H1 (cell line): Measurements from ENCODE around the gene CYP26A1. TPM values are rescaled to one million over a fixed set of nuclear protein-coding genes. Genes with fewer than 3 reads are reported as not detected.

Source experiments
- CTCF ChIA-PET: fragments of 300-600 bp; sonication (Branson Sonifier 250); formaldehyde crosslinking; loops from one replicate; lab custom pipeline; 2021; ENCODE audit not compliant: partially characterized antibody; lab: Charles Lee
- POLR2A ChIA-PET: fragments of 300-600 bp; sonication (Branson Sonifier 250); formaldehyde crosslinking; loops from one replicate; lab custom pipeline; 2021; ENCODE audit warnings: inconsistent platforms; ENCODE audit not compliant: partially characterized antibody; lab: Charles Lee
- DNase-seq, 2 experiments: peaks; one replicate each; pipeline versions ENCODE4 v3.0.0 to v3.0.0-alpha.2; 2010 to 2022; ENCODE audit warnings: low spot score in 2 of 2, low read depth in 1 of 2, mixed read lengths in 1 of 2
- FAIRE-seq: peaks from 2 replicates; lab custom pipeline; 2011; peaks lifted over from hg19 to GRCh38; lab: Jason Lieb, UNC
- H2AFZ ChIP-seq: 2 replicates; pipeline ENCODE4 v1.8.1; 2012; ENCODE audit warnings: low read length, inconsistent platforms
- H2AK5ac ChIP-seq: 2 replicates; pipeline ENCODE4 v1.6.1; 2013; ENCODE audit warnings: low read depth, low read length
- H2BK120ac ChIP-seq: replicated peaks from 2 replicates; pipeline ENCODE3; 2013; ENCODE audit warnings: low read depth, low read length, inconsistent platforms
- H2BK12ac ChIP-seq: 2 replicates; pipeline ENCODE4 v1.6.1; 2013; ENCODE audit warnings: low read depth, low read length
- H2BK15ac ChIP-seq: 2 replicates; pipeline ENCODE4 v1.6.1; 2013; ENCODE audit warnings: low read length
- H2BK20ac ChIP-seq: 2 replicates; pipeline ENCODE4 v1.6.1; 2013; ENCODE audit warnings: low read length
- H2BK5ac ChIP-seq: 2 replicates; pipeline ENCODE4 v1.6.1; 2013; ENCODE audit warnings: low read depth, low read length
- H3K14ac ChIP-seq: 2 replicates; pipeline ENCODE4 v1.6.1; 2013; ENCODE audit warnings: inconsistent platforms; ENCODE audit not compliant: insufficient read length
- H3K18ac ChIP-seq: 2 replicates; pipeline ENCODE4 v1.6.1; 2013; ENCODE audit warnings: low read length; ENCODE audit errors: extremely low read depth
- H3K23ac ChIP-seq: 2 replicates; pipeline ENCODE4 v1.6.1; 2013; ENCODE audit warnings: inconsistent platforms; ENCODE audit not compliant: insufficient read length
- H3K23me2 ChIP-seq: 2 replicates; pipeline ENCODE4 v1.6.1; 2013; ENCODE audit warnings: low read depth, low read length
- H3K27ac ChIP-seq: 2 replicates; pipeline ENCODE4 v1.6.1; 2011; ENCODE audit warnings: low read depth, low read length, inconsistent platforms
- H3K27me3 ChIP-seq, 4 experiments: replicated peaks in 1 of 4; 1 replicate in 1 of 4; 2 replicates in 3 of 4; pipeline versions ENCODE4 v1.6.1 to v1.8.1; 2011 to 2013; ENCODE audit warnings: low read length in 3 of 4, mild to moderate bottlenecking in 3 of 4, inconsistent platforms in 2 of 4, mixed read lengths in 2 of 4, moderate library complexity in 1 of 4; ENCODE audit not compliant: control insufficient read depth in 3 of 4, insufficient read depth in 3 of 4; ENCODE audit errors: extremely low read depth in 1 of 4
- H3K36me3 ChIP-seq, 4 experiments: 2 replicates each; pipeline versions ENCODE4 v1.6.1 to v1.8.1; 2011 to 2013; ENCODE audit warnings: mild to moderate bottlenecking in 4 of 4, low read length in 3 of 4, moderate library complexity in 2 of 4, control low read depth in 1 of 4, inconsistent platforms in 1 of 4; ENCODE audit not compliant: insufficient read depth in 4 of 4, control insufficient read depth in 2 of 4
- H3K4ac ChIP-seq: replicated peaks from 2 replicates; pipeline ENCODE3; 2013; ENCODE audit warnings: low read length, low read depth, mixed read lengths, inconsistent platforms; ENCODE audit not compliant: insufficient read length
- H3K4me1 ChIP-seq, 4 experiments: replicated peaks in 1 of 4; 1 replicate in 1 of 4; 2 replicates in 3 of 4; pipeline versions ENCODE4 v1.6.1 to v1.8.1; 2011 to 2013; ENCODE audit warnings: low read length in 3 of 4, inconsistent platforms in 2 of 4, mixed read lengths in 1 of 4; ENCODE audit not compliant: insufficient read depth in 4 of 4, control insufficient read depth in 3 of 4
- H3K4me2 ChIP-seq, 2 experiments: 2 replicates each; pipeline versions ENCODE4 v1.6.1 to v1.8.1; 2011 to 2013; ENCODE audit warnings: low read depth in 2 of 2, low read length in 2 of 2, control low read depth in 1 of 2, inconsistent platforms in 1 of 2, mild to moderate bottlenecking in 1 of 2; ENCODE audit not compliant: insufficient read depth in 1 of 2
- H3K4me3 ChIP-seq, 4 experiments: fragments of 200-600, 300-600 bp in 1 of 4; sonication (generic), shearing (Covaris generic), sonication (Bioruptor Twin) in 1 of 4; 2 replicates each; pipeline versions ENCODE4 v1.5.1 to v1.8.1; 2011 to 2016; ENCODE audit warnings: low read length in 4 of 4, low read depth in 3 of 4, control low read depth in 2 of 4, inconsistent platforms in 2 of 4, mild to moderate bottlenecking in 2 of 4, mixed read lengths in 1 of 4, moderate library complexity in 1 of 4; ENCODE audit not compliant: insufficient read depth in 2 of 4; ENCODE audit errors: extremely low read depth in 1 of 4
- H3K56ac ChIP-seq: replicated peaks from 2 replicates; pipeline ENCODE3; 2013; ENCODE audit warnings: low read depth, mild to moderate bottlenecking, mixed read lengths, low read length, inconsistent platforms; ENCODE audit not compliant: insufficient read length
- H3K79me1 ChIP-seq: 2 replicates; pipeline ENCODE4 v1.6.1; 2013; ENCODE audit warnings: low read depth, low read length, control low read depth
- H3K79me2 ChIP-seq, 2 experiments: 2 replicates each; pipeline versions ENCODE4 v1.6.1 to v1.8.1; 2012 to 2013; ENCODE audit warnings: low read length in 2 of 2, mild to moderate bottlenecking in 2 of 2, inconsistent platforms in 1 of 2; ENCODE audit not compliant: insufficient read depth in 2 of 2, control insufficient read depth in 1 of 2
- H3K9ac ChIP-seq, 4 experiments: replicated peaks in 1 of 4; 1 replicate in 1 of 4; 2 replicates in 3 of 4; pipeline versions ENCODE4 v1.6.1 to v1.8.1; 2011 to 2013; ENCODE audit warnings: low read depth in 3 of 4, low read length in 3 of 4, control low read depth in 2 of 4, mild to moderate bottlenecking in 2 of 4, moderate library complexity in 2 of 4, inconsistent platforms in 1 of 4; ENCODE audit errors: extremely low read depth in 1 of 4
- H3K9me3 ChIP-seq, 2 experiments: 2 replicates each; pipeline versions ENCODE4 v1.6.1 to v1.8.1; 2012 to 2013; ENCODE audit warnings: mild to moderate bottlenecking in 2 of 2, moderate library complexity in 2 of 2, control low read depth in 1 of 2, inconsistent platforms in 1 of 2, low read depth in 1 of 2, low read length in 1 of 2, mixed read lengths in 1 of 2; ENCODE audit not compliant: insufficient read depth in 2 of 2
- H4K20me1 ChIP-seq, 2 experiments: replicated peaks in 1 of 2; 2 replicates each; pipeline versions ENCODE3 to v1.8.1; 2011 to 2013; ENCODE audit warnings: inconsistent platforms in 2 of 2, low read length in 2 of 2, mild to moderate bottlenecking in 1 of 2; ENCODE audit not compliant: insufficient read depth in 2 of 2, control insufficient read depth in 1 of 2
- H4K5ac ChIP-seq: 2 replicates; pipeline ENCODE4 v1.6.1; 2013; ENCODE audit warnings: low read length, low read depth, mixed read lengths, inconsistent platforms; ENCODE audit not compliant: insufficient read length
- H4K8ac ChIP-seq: 2 replicates; pipeline ENCODE4 v1.8.0; 2013; ENCODE audit warnings: mild to moderate bottlenecking, moderate library complexity, low read length, inconsistent platforms; ENCODE audit not compliant: insufficient read depth; ENCODE audit errors: extremely low read depth
- H4K91ac ChIP-seq: replicated peaks from 2 replicates; pipeline ENCODE3; 2013; ENCODE audit warnings: low read length, mixed read lengths, inconsistent platforms; ENCODE audit not compliant: insufficient read length
- CHD2 ChIP-seq: IDR thresholded peaks from 2 replicates; pipeline ENCODE4 v1.6.1; 2012; ENCODE audit warnings: low read length, improper control_type of control experiment
- CREB1 ChIP-seq: IDR thresholded peaks from 2 replicates; pipeline ENCODE4 v1.6.1; 2012; ENCODE audit warnings: inconsistent platforms
- RAD21 ChIP-seq, 2 experiments: IDR thresholded peaks in 1 of 2; conservative IDR thresholded peaks in 1 of 2; 2 replicates each; pipeline ENCODE4 v1.6.1; 2011; ENCODE audit warnings: low read depth in 2 of 2, low read length in 2 of 2, improper control_type of control experiment in 1 of 2, inconsistent platforms in 1 of 2, mild to moderate bottlenecking in 1 of 2, moderate library complexity in 1 of 2
- RFX5 ChIP-seq: IDR thresholded peaks from 2 replicates; pipeline ENCODE4 v1.6.1; 2011; ENCODE audit warnings: low read depth, low read length, improper control_type of control experiment, borderline replicate concordance
- SIX5 ChIP-seq: IDR thresholded peaks from 2 replicates; pipeline ENCODE4 v1.6.1; 2011; ENCODE audit warnings: mild to moderate bottlenecking, low read depth, low read length
- WGBS, 2 experiments: shearing (Covaris generic) in 1 of 2; methylation state at CpG; one replicate each; pipeline versions ENCODE4 v1.1.6 to v1.1.7; 2013 to 2015; ENCODE audit warnings: low lambda C conversion rate in 2 of 2, mixed read lengths in 2 of 2, inconsistent platforms in 1 of 2, low coverage in 1 of 2, missing lambda C conversion rate in 1 of 2; ENCODE audit not compliant: insufficient replicate concordance in 2 of 2, insufficient coverage in 1 of 2, insufficient read length in 1 of 2; ENCODE audit errors: extremely low coverage in 1 of 2, missing lambda C conversion rate in 1 of 2; 5-methylcytosine and 5-hydroxymethylcytosine counted together
- polyA plus RNA-seq, 7 experiments: library from polyadenylated mRNA; depleted of rRNA in 3 of 7; stranded (reverse) in 5 of 7; unstranded in 2 of 7; fragments of >200 nt in 5 of 7; fragments of 200-250 nt in 2 of 7; gene quantifications; 1 replicate in 5 of 7; 2 replicates in 1 of 7; 4 replicates in 1 of 7; pipeline versions ENCODE4 v1.2.1 to v1.2.3, GENCODE V29; 2011 to 2013; ENCODE audit warnings: missing spikeins in 2 of 7, mixed read lengths in 2 of 7
- total RNA-seq: library from RNA; stranded (reverse); fragmentation: NEBNext Ultra II Directional; extraction: Animal tissue kit (Norgen Biotek cat#: 25700); gene quantifications from 2 replicates; pipeline ENCODE4 v1.2.1, GENCODE V29; 2021
- TF ChIP-seq, protein P1 (sequence below): IDR thresholded peaks from 2 replicates; pipeline ENCODE4 v1.6.1; 2011; ENCODE audit warnings: low read length, improper control_type of control experiment

CYP26A1 gene
- total and polyA plus RNA-seq, 2 of the 8 experiments (the other 6 are each of a cell fraction or from before 2014, with no cell fraction given), result 5.0 to 9.1 TPM

- Histone ChIP-seq H3K9me3 (no peaks in the 10 kb centered on the region), H2BK120ac (no peak overlapping the region), H4K8ac (no peak overlapping the region), H3K23me2 (no peaks in the 10 kb centered on the region), H3K23ac (no peak overlapping the region), H3K9ac (no peak overlapping the region), H3K14ac (no peak overlapping the region), H3K4ac (no peak overlapping the region), H2BK15ac (no peak overlapping the region), H2AFZ (no peak overlapping the region), H3K79me1 (no peaks in the 10 kb centered on the region), H3K27me3 (no peaks in the 10 kb centered on the region), H3K4me3 (no peak overlapping the region), H4K20me1 (no peaks in the 10 kb centered on the region), H2BK20ac (no peak overlapping the region), H3K56ac (no peak overlapping the region), H3K79me2 (no peaks in the 10 kb centered on the region), H3K18ac (no peak overlapping the region), H2AK5ac (no peak overlapping the region), H3K27ac (no peak overlapping the region), H3K36me3 (no peaks in the 10 kb centered on the region), H3K4me2 (no peak overlapping the region), H2BK5ac (no peak overlapping the region), H3K4me1 (peaks cover 0 to 8% (median 3%) of the 10 kb centered on the region in 4 experiments; a peak in 4 of 7 replicates), H2BK12ac (no peak overlapping the region), H4K91ac (no peak overlapping the region), H4K5ac (no peak overlapping the region)
- WGBS, 2 experiments, result 95% methylated on average over 5 of the region's 5 CpGs; no CpG with 5 or more reads in 1 of the 2 experiments
- DNase-seq, result no peak
- TF ChIP-seq CHD2, result no peak
- TF ChIP-seq RAD21 (IDR thresholded peaks at IDR 0.05 in 1 of 2, conservative IDR thresholded peaks at IDR 0.05 in 1 of 2; ENCODE audit: low read depth in 2 of 2, low read length in 2 of 2), result no peak
- TF ChIP-seq, protein P1, sequence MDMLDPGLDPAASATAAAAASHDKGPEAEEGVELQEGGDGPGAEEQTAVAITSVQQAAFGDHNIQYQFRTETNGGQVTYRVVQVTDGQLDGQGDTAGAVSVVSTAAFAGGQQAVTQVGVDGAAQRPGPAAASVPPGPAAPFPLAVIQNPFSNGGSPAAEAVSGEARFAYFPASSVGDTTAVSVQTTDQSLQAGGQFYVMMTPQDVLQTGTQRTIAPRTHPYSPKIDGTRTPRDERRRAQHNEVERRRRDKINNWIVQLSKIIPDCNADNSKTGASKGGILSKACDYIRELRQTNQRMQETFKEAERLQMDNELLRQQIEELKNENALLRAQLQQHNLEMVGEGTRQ, result no peak
- TF ChIP-seq SIX5, result no peak
- no peak for TF ChIP-seq CREB1
- TF ChIP-seq RFX5, result no peak
- CTCF ChIA-PET, result interaction anchor here (0.8 to 0.9 kb wide), 3 partner anchors 39 to 94 kb away, joined by 3 read pairs; no protein-coding TSS in a partner anchor
- POLR2A ChIA-PET, result no interaction called here
- no peak for FAIRE-seq
Observed at GRCh38 chr10:93032105-93032808, 41.4 kb upstream of the CYP26A1 start.
